GM13976 (cell line): ENCODE measurements around the gene NOTCH2.

Source experiments
- DNase-seq: peaks from one replicate; pipeline ENCODE4 v3.0.0; 2012; ENCODE audit warnings: low spot score
- CTCF ChIP-seq: IDR thresholded peaks from 2 replicates; pipeline ENCODE4 v1.5.1; 2012; ENCODE audit warnings: borderline replicate concordance, mild to moderate bottlenecking; ENCODE audit not compliant: insufficient read depth; ENCODE audit errors: extremely low read depth, missing control alignments, control extremely low read depth
- in situ Hi-C: fragments of 300-500 bp; cut with MboI; formaldehyde crosslinking; loops from one replicate; pipeline ENCODE4 v1.12.0; 2022; ENCODE audit warnings: low sequenced_read_pairs, mixed read lengths, inconsistent platforms; ENCODE audit not compliant: unreplicated experiment

The NOTCH2 gene

DNA sequence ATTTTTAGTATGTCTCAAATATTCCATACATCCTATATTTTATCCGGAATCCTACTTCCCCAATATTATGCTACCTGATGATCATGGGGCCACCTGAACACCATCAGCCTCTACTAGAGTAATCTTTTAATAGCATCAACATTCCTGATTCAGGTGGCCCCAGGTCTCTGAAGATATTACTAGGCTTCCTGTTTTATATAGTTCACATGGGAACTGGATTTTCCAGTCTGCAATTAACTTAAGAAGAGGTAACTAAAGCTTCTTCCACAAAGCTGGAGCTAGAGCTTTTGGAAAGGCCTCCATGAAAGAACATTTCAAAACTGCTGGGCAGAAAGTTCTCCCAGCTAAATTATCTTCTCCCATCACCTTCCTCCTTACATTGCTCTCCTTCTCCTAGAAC lies 100.9 kb downstream of the NOTCH2 start:
- in situ Hi-C loops, result no loop called here
- no peak for DNase-seq
- TF ChIP-seq CTCF, result no peak

DNA sequence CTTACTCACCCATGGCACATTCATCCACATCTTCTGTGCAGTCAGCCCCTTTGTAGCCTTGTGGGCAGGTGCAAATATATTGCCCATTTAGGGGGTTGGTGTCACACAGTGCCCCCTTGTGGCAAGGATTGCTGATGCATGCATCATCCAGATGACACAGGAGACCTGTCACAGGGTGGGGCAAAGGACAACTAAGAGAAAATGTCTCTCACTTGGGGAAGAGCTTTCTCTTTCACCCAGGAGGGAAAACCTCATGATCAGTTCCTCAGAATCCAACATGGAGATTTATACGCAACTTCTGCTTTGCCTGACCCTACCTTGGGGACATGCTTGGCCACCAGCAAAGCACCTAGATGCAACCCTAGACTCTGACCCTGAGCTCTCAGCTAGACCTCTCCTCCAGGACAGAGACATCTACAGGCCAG lies 101.4 kb downstream of the NOTCH2 start:
- peak; percentile 86 for TF ChIP-seq CTCF
- DNase-seq, result peak; percentile 13
- in situ Hi-C loops, result no loop called here

DNA sequence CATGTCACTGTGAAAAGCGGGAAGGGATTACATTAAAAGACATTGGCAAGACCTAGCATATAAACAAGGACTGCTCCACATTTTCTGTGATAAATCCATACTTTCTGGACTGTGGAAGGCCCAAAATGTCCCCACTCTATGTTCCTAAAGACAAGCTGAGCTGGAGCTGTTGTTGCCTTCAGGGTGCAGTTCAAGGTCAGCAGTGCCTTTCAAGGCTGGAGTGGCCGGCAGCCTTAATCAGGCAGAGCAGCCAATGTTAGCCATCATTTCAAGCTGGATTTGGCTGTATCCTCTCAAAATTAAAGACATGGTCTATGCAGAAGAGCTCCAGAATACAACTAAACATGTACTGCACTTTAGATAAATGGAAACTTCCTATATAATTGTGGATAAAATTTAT lies 102.8 kb downstream of the NOTCH2 start:
- in situ Hi-C loops, result no loop called here
- DNase-seq, result no peak

DNA sequence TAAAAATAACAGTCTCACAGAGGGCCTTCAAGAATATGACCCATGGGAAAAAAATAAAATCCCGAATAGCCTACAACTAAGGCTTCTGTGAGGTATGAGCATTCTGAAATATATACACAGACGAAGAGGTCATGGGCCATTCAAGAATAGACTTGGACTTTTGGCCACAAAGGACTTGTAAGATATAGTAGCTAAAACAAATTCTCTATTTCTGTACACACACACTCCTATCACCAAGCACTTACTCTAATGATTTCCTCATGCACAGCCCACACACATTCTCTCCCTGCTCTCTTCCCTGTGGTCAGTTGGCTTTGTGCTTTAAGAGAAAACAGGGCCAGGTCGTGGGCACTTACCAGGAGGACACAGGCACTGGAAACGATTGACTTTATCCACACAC lies 103.4 kb downstream of the NOTCH2 start:
- DNase-seq, result no peak
- in situ Hi-C loops, result no loop called here
- TF ChIP-seq CTCF, result no peak

More for the DNA sequence above, 102.8 kb downstream of the NOTCH2 start:
- TF ChIP-seq CTCF, result no peak

- TF ChIP-seq CTCF, result no peak
- in situ Hi-C loops, result no loop called here
- DNase-seq, result no peak
Observed at GRCh38 chr1:119964673-119965363, 104.6 kb downstream of the NOTCH2 start.

DNA sequence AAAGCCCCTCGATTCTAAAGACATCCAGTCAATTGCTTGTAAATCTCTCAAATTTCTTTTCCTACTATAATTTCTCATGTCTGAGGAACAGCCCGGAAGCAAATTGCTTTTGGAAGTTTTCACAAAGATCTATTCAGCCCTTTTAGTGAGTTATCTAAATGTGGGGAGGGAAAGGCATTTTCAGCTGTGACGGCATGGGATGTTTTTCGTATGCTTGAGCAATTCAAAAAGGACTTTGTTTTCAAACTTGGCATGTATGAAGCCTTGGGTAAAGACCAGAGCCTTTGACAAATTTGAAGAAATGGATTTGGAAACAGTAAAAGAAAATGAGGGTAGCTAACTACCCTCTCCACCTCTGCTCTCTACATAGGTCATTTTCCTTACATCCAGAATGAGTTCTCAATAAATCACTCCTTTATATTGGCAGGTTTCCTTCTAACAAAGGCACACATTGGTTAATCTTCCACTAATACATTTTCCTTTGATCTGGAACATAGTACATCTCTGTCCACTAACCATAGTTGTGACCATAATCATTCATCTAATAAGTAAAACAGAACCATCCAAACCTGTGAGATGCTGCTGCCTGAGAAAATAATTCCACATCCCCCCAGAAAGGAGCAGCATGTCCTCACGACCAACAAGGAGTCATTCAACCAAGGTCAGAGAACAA lies 107.0 kb downstream of the NOTCH2 start:
- TF ChIP-seq CTCF, result no peak
- in situ Hi-C loops, result no loop called here
- no peak for DNase-seq
